Left renal cortex interstitium (tissue), 4 donors: ENCODE measurements around the gene FIP1L1. TPM values are rescaled to one million over a fixed set of nuclear protein-coding genes. Genes with fewer than 3 reads are reported as not detected.

ENCODE experiments used
- DNase-seq, 4 donors: peaks; one replicate each; pipeline ENCODE4 v3.0.0-alpha.2; 2013; ENCODE audit warnings: low read depth in 4 of 4, low spot score in 2 of 4, missing footprints in 1 of 4
- polyA plus RNA-seq, 4 donors: library from polyadenylated mRNA; unstranded; fragments of 120-200 nt; gene quantifications; one replicate each; pipeline ENCODE4 v1.2.1, GENCODE V29; 2013; ENCODE audit not compliant: insufficient read length in 4 of 4

The FIP1L1 gene
- polyA plus RNA-seq, 4 donors, result 82.7 to 113 (median 105) TPM

DNA sequence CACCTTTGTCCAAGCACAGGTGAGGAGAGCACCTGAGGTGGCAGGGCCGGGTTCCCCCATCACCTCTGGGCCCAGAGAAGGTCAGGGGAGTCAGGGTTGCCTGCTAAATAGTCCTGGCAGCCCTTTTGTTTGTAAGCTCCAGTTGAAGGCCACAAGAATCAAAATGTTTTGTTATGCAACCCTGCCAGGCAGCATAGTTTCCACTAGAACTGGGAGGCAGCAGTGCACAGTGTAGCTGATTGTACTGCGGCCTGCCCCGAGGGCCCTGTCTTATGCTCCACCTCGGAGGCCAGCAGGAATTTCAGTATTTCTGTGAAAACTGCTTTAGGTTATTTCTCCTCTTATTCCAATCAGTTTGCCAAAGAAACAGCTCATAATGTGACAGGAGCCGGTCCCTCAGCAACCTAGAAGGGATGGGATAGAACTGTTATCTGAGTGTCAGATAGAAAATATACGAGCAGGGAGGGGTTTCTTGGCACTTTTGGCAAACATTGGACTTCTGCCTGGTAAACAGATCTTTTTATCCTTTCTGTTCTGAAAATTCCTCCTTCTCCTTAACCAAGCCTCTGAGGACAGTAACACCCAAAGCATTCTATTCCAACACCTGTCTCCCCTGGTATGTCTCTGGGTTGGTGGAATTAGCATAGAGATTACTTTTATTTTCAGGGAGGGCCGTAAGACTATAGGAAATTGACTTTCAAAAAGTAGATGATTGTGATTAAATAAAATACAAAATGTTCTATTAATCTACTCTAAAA is 120.2 kb downstream of the FIP1L1 start:
- no peak for DNase-seq

DNA sequence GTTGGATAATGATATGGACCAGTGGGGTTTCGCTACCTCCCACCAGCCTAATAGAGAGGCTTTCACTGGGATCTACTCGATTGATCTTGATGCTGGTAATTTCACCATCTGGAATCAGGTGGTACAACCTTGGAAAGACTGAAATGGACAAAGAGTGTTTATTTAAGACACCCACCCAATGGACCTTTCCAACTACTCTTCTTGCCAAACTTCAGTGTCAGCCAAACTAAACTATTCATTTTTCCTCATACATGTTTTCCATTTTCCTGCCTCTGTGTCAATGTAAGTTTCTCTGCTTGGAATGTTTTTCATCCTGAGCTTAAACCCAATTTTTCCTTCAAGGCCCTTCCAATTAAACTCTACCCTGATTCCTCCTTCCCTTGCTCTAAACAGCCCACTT is 121.3 kb downstream of the FIP1L1 start:
- no peak for DNase-seq

GRCh38 chr4:53499791-53500190 is 122.3 kb downstream of the FIP1L1 start:
- no peak for DNase-seq

- no peak for DNase-seq
These were observed 123.1 kb downstream of the FIP1L1 start for GRCh38 chr4:53500546-53500945.

DNA sequence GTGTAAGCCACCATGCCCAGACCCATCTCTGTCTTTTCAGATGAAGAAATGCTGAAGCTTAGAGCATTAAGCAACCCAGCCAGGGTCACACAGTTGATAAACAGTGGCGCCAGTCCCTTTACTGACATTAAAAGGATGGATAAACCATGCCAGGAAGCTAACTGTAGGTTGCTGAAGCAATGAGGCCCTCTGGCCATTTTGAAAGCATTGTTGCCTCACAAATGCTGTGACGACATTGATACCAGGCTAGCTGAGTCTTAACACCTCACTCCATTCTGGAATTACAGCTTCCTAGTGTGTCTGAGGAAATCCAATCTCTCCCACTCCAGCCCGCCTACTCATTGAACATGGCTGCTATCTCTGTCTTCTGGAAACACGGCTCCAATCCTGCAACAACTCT is 124.1 kb downstream of the FIP1L1 start:
- no peak for DNase-seq

- DNase-seq, result no peak
These were observed 124.7 kb downstream of the FIP1L1 start for GRCh38 chr4:53502094-53502493.

DNA sequence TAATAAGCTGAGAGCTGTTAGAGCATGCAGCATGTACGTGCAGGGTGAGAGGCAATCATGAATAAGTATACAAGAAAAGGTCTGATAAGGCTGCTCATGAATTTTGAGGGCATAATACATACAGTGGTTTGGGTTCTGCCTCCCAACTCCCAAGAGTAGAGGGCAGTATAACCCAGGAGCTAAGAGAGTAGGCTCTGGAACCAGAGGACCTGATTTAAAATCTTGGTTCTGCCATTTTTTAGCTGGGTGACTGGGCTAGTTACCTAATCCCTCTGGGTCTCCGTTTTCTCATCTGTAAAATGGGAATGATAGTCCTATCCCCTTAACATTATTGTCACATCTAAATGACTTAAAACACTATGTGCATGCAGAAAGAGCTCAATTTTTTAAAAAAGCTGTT is 128.5 kb downstream of the FIP1L1 start:
- no peak for DNase-seq

DNA sequence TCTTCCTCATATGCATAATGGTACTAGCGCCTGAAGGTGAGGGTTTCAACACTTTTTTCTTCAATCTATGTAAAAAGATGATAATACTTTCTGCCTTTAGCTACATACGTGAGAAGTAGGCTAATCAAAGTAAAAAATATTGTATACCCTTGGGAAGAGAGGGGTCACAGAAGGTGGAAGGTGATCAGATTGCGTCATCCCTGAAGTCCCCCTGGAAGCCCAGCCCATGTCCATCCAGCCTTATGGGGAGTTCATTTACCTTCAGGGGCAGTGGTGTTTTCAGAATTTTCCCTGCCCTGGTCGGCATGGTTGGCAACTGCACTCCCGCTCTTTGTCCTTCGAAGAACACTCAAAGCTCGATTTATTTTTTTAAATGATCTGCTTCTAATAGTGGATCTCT is 129.6 kb downstream of the FIP1L1 start:
- DNase-seq, result no peak

- no peak for DNase-seq
These were observed 130.3 kb downstream of the FIP1L1 start for GRCh38 chr4:53507671-53508286.

GRCh38 chr4:53508446-53508845 is 131.0 kb downstream of the FIP1L1 start:
- DNase-seq, result no peak

GRCh38 chr4:53510321-53510720 is 132.9 kb downstream of the FIP1L1 start:
- no peak for DNase-seq

Other genes starting within 250 kb of the FIP1L1 start
- gene SCFD2, start 11.6 kb upstream of the FIP1L1 start, polyA plus RNA-seq, result 10 to 100 TPM; 12.0 to 15.5 (median 14.1) TPM
- gene LNX1, start 213.8 kb downstream of the FIP1L1 start, polyA plus RNA-seq, result 10 to 100 TPM; 15.8 to 17.8 (median 17.0) TPM